Uterus (tissue), 4 donors: ENCODE data around the gene BBLN. TPM values are rescaled to one million over a fixed set of nuclear protein-coding genes. Genes with fewer than 3 reads are reported as not detected.

Experiments
- DNase-seq, 2 donors: peaks; one replicate each; pipeline ENCODE4 v3.0.0-alpha.2; 2019 to 2020
- H3K27ac ChIP-seq, 2 donors: fragments of 200-600 bp; sonication (generic); 1 replicate in 1 of 2; 2 replicates in 1 of 2; pipeline ENCODE4 v1.5.1; 2016 to 2018
- H3K27me3 ChIP-seq, 2 donors: fragments of 200-600 bp; sonication (generic); one replicate each; pipeline ENCODE4 v1.5.1; 2018 to 2019; ENCODE audit warnings: control low read depth in 1 of 2
- H3K36me3 ChIP-seq, 2 donors: fragments of 200-600 bp; sonication (generic); one replicate each; pipeline ENCODE4 v1.5.1; 2019; ENCODE audit warnings: control low read depth in 1 of 2
- H3K4me1 ChIP-seq, 2 donors: fragments of 200-600 bp; sonication (generic); one replicate each; pipeline ENCODE4 v1.5.1; 2018 to 2019; ENCODE audit warnings: control low read depth in 1 of 2
- H3K4me3 ChIP-seq, 2 donors: fragments of 200-600 bp; sonication (generic); 1 replicate in 1 of 2; 2 replicates in 1 of 2; pipeline ENCODE4 v1.5.1; 2018 to 2019; ENCODE audit warnings: mild to moderate bottlenecking in 1 of 2
- H3K9me3 ChIP-seq, 2 donors: fragments of 200-600 bp; sonication (generic); one replicate each; pipeline ENCODE4 v1.5.1; 2019; ENCODE audit warnings: control low read depth in 1 of 2
- CTCF ChIP-seq, 4 experiments: fragments of 200-600 bp in 2 of 4; fragments of 450-650 bp in 2 of 4; sonication (generic) in 2 of 4; IDR thresholded peaks; one replicate each; pipeline ENCODE4 v1.5.1; 2016 to 2019; ENCODE audit warnings: antibody characterized with exemption in 4 of 4, mild to moderate bottlenecking in 2 of 4, moderate library complexity in 1 of 4
- POLR2A ChIP-seq, 2 donors: fragments of 450-650 bp; IDR thresholded peaks; one replicate each; pipeline ENCODE4 v1.6.1; 2016; ENCODE audit warnings: antibody characterized with exemption in 2 of 2, mild to moderate bottlenecking in 1 of 2, moderate library complexity in 1 of 2
- intact Hi-C: fragments of 100-400 bp; cut with DNase I; formaldehyde crosslinking; loops from one replicate; pipeline ENCODE4 v1.15.1; 2023; ENCODE audit warnings: low total_unique reads
- total RNA-seq, 4 donors: library from RNA; depleted of rRNA in 3 of 4; stranded (reverse); fragments of >200 nt in 3 of 4; gene quantifications; one replicate each; pipeline versions ENCODE4 v1.1.0 to v1.2.4, GENCODE V29; 2014 to 2023
- donor health status: DM: yes; HTN: yes; CAD: no.

The BBLN gene
- total RNA-seq, 4 donors from 2014 or later: 31.3 to 198 (median 96.0) TPM

GRCh38 chr9:128188209-128188608 lies 28.1 kb downstream of the BBLN start:
- Histone ChIP-seq H3K27me3 (no peaks in the 10 kb centered on the region), H3K9me3 (no peaks in the 10 kb centered on the region), H3K36me3 (no peaks in the 10 kb centered on the region), H3K4me1 (peaks cover 0 to 6% of the 10 kb centered on the region in 2 donors), H3K4me3 (no peak overlapping the region), H3K27ac (no peak overlapping the region)
- intact Hi-C loops: no loop called here
- DNase-seq: no peak
- no peak for TF ChIP-seq POLR2A (IDR thresholded peaks at IDR 0.05)
- TF ChIP-seq CTCF (IDR thresholded peaks at IDR 0.05): no peak

GRCh38 chr9:128190013-128190412 lies 29.9 kb downstream of the BBLN start:
- no peak overlapping the region for H3K4me3 ChIP-seq
- H3K9me3 ChIP-seq: no peaks in the 10 kb centered on the region
- peaks cover 0 to 6% of the 10 kb centered on the region in 2 donors for H3K4me1 ChIP-seq
- no peaks in the 10 kb centered on the region for H3K36me3 ChIP-seq
- no peaks in the 10 kb centered on the region for H3K27me3 ChIP-seq
- intact Hi-C loops: no loop called here
- no peak overlapping the region for H3K27ac ChIP-seq
- no peak for DNase-seq
- TF ChIP-seq POLR2A (IDR thresholded peaks at IDR 0.05) (no peak), CTCF (IDR thresholded peaks at IDR 0.05) (no peak)

GRCh38 chr9:128190516-128191405 lies 30.7 kb downstream of the BBLN start:
- Histone ChIP-seq H3K9me3 (no peaks in the 10 kb centered on the region), H3K27me3 (no peaks in the 10 kb centered on the region), H3K27ac (peak overlapping the region; percentile 89 to 91), H3K4me1 (peaks cover 0 to 6% of the 10 kb centered on the region in 2 donors), H3K4me3 (peak overlapping the region; percentile 85 to 89), H3K36me3 (no peaks in the 10 kb centered on the region)
- peak in 1 of 2 donors; percentile 43 for DNase-seq
- intact Hi-C loops: no loop called here
- TF ChIP-seq CTCF (IDR thresholded peaks at IDR 0.05): no peak
- TF ChIP-seq POLR2A (IDR thresholded peaks at IDR 0.05): no peak

- TF ChIP-seq POLR2A (IDR thresholded peaks at IDR 0.05): peak; percentile 28 to 53
- peak; percentile 59 to 92 (median 91) for TF ChIP-seq CTCF (IDR thresholded peaks at IDR 0.05)
Measured at GRCh38 chr9:128191406-128192046, 31.5 kb downstream of the BBLN start, which contains the start of gene CIZ1. Gene CIZ1 (minus strand): TSS chr9:128191572. CDS start chr9:128190857, 715 bp downstream.

More at GRCh38 chr9:128191406-128192046, 31.5 kb downstream of the BBLN start, which contains the start of gene CIZ1:
- Histone ChIP-seq H3K9me3 (no peaks in the 10 kb centered on the region), H3K36me3 (no peaks in the 10 kb centered on the region), H3K4me1 (peaks cover 0 to 6% of the 10 kb centered on the region in 2 donors), H3K4me3 (peak within 1 kb of the TSS; percentile 85 to 89), H3K27ac (peak within 1 kb of the TSS; percentile 89 to 91), H3K27me3 (no peaks in the 10 kb centered on the region)
- peak; percentile 72 to 76 for DNase-seq
- intact Hi-C loops: no loop called here
